HG02642 (cell line): ENCODE data around the gene CDH8.

Source experiments
- ATAC-seq: cut with Tn5 transposase; IDR thresholded peaks from one replicate; pipeline ENCODE4 v1.9.1; 2021; ENCODE audit warnings: mild to moderate bottlenecking; ENCODE audit not compliant: unreplicated experiment, poor library complexity

The CDH8 gene

GRCh38 chr16:61676740-61677139, 359.5 kb downstream of the CDH8 start:
- no peak for ATAC-seq

GRCh38 chr16:61671161-61671560, 365.1 kb downstream of the CDH8 start:
- no peak for ATAC-seq

GRCh38 chr16:61665512-61665911, 370.7 kb downstream of the CDH8 start:
- ATAC-seq = no peak

GRCh38 chr16:61659936-61660335, 376.3 kb downstream of the CDH8 start:
- ATAC-seq = no peak

DNA sequence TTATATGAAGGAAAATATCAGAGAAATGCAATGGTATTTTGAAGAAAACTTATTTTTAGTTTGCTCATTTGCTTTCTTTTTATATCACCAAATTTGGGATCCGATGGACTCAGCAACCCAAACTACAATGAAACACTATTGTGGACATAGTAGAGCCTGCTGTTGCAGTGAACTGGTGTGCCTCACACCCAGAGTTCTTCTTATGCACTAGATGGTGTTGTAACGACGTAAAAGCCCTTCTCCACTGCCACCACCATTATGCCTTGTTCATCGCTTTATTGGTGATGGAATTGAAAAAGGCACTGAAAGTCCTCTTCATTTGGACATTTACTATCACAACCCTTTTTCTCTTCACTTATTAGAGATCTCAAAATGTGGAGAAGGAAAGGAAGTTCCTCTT, 381.3 kb downstream of the CDH8 start:
- no peak for ATAC-seq

- ATAC-seq = no peak
Observed at GRCh38 chr16:61653544-61653943, 382.7 kb downstream of the CDH8 start.

DNA sequence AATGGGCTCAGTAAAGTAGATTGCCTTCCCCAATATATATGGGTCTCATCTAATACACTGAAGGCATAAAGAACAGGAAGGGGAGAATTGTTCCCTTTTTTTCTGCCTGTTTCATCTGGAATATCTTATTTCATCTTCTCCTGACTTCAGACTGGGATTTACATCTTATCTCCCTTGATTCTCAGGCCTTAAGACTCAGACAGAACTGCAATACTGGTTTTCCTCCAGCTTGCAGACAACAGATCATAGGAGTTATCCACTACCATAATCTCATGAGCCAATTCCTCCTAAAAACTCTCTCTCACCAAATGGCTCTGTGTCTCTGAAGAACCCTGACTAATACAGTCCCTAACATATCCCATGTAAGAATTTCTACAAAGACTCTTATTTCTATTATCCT, 390.7 kb downstream of the CDH8 start:
- no peak for ATAC-seq

- no peak for ATAC-seq
Observed at GRCh38 chr16:61644736-61645135, 391.5 kb downstream of the CDH8 start.

DNA sequence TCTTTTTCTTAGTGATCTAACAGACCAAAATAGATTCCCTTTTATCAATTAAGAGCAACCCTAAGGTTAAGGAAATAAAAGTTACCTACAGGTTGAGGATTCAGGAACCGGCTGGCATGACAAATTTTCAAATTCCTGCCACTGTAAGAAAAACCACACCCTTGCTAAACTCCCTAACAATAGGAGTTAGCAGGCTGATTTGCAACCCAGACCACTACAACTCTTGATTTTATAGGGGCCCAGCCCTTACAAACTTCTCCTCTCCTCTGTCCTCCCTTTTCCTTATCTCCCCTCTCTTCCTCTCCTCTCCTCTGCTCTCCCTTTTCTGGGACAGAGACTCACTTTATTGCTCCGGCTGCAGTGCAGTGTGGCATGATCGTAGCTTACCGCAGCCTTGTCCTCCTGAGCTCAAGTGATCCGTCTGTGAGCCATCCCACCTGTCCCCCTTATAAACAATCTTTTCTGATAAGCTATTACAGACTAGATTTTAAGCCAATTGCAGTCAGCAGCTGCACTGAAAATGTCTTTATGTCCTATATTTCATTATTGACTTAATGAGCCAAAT, 418.9 kb downstream of the CDH8 start:
- ATAC-seq = no peak

DNA sequence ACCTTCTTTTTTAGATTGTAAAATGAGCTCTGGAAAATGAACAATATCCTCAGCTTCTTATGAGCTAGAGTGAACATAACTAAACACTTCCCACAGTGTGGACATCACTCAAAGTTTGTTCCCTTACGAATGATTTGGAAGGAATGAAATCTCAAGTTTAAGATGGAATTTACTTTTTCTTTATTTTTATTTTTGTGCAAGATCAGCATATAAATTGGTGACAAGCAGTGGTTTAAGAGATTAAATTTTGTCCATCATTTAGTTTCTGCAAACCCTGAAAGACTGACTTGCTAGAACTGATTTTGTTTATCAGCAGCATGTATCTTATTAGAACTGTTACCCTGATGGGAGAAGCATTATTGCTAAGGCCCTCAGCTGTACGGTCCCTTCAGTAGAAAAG, 420.1 kb downstream of the CDH8 start:
- ATAC-seq = no peak

GRCh38 chr16:61611847-61612491, 424.3 kb downstream of the CDH8 start:
- ATAC-seq = no peak

DNA sequence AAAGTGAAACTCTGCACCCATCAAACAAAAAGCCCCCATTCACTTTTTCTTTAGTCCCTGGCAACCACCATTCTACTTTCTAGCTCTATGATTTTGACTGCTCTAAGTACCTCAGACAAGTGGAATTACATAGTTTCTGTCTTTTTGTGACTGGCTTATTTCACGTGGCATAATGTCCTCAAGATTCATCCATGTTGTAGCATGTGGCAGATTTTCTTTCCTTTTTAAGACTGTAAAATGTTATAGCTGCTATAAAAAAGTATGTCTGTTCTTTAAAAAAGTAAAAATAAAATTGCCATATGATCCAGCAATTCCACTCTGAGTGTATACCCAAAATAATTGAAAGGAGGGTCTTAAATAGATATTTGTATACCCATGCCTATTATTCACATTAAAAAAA, 429.7 kb downstream of the CDH8 start:
- ATAC-seq = no peak
